ENCODE data around the gene NTM. TPM values are rescaled to one million over a fixed set of nuclear protein-coding genes. Genes with fewer than 3 reads are reported as not detected.

The NTM gene
- total RNA-seq, 1 experiment from 2014 or later: 9.9 TPM

DNA sequence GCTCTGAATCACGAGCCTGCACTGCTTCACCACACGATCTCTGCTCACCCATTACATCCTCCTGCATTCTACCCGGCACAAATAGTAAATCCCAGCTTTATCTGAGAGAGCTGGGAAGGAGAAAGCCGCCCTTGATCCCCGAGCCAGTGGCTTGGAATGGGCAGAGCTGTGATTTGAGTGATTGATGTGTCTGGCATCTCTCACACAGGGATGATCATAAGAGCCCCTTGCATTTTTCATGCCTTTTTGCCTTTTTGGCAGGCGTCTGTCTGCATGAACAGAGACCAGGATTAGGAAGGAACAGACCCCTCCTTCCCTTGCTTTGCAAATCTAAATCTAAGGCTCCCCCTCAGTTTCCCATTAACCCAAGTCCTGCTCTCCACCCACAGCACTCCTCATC lies 945.3 kb downstream of the NTM start:
- Histone ChIP-seq H3K9me3 (ENCODE audit: control insufficient read depth, low read depth, low read length) (no peaks in the 10 kb centered on the region), H3K23me2 (ENCODE audit: insufficient read length, low read depth, low read length, poor library complexity, severe bottlenecking) (no peaks in the 10 kb centered on the region), H2BK5ac (ENCODE audit: insufficient read length, low read length) (no peak overlapping the region), H4K5ac (ENCODE audit: insufficient read length, low read depth, low read length) (no peak overlapping the region), H2BK15ac (ENCODE audit: low read depth, low read length) (no peak overlapping the region), H3K79me2 (ENCODE audit: insufficient read depth, low read length) (no peaks in the 10 kb centered on the region), H3T11ph (ENCODE audit: low read length) (no peak overlapping the region), H3K23ac (ENCODE audit: insufficient read length, low read depth, low read length) (no peak overlapping the region), H2BK12ac (ENCODE audit: insufficient read length, low read depth, low read length) (no peak overlapping the region), H3K4me1 (ENCODE audit: insufficient read depth, low read length) (no peaks in the 10 kb centered on the region), H3K27ac (ENCODE audit: insufficient read length, low read depth, low read length) (no peak overlapping the region), H3K4ac (ENCODE audit: low read depth, low read length) (no peak overlapping the region), H2AFZ (ENCODE audit: low read length) (no peak overlapping the region), H2BK120ac (ENCODE audit: low read depth, low read length, poor library complexity, severe bottlenecking) (no peak overlapping the region), H4K8ac (replicated peaks; ENCODE audit: insufficient read length, low read depth, low read length) (no peak overlapping the region), H3K14ac (ENCODE audit: insufficient read depth, low read length) (no peak overlapping the region), H2BK20ac (ENCODE audit: low read depth, low read length, poor library complexity, severe bottlenecking) (no peak overlapping the region), H2AK5ac (ENCODE audit: insufficient read length, low read length) (no peak overlapping the region), H3K9ac (ENCODE audit: extremely low read depth, insufficient read length, low read length) (no peak overlapping the region), H3K79me1 (ENCODE audit: insufficient read depth, low read depth, low read length, poor library complexity, severe bottlenecking) (no peaks in the 10 kb centered on the region), H4K91ac (ENCODE audit: insufficient read length, low read depth, low read length) (no peak overlapping the region), H3K4me2 (ENCODE audit: insufficient read depth, insufficient read length, low read length) (no peak overlapping the region), H3K27me3 (ENCODE audit: insufficient read depth, low read length) (no peaks in the 10 kb centered on the region), H3K18ac (ENCODE audit: insufficient read length, low read depth, low read length) (no peak overlapping the region), H4K20me1 (ENCODE audit: control insufficient read depth, insufficient read depth, insufficient read length) (no peaks in the 10 kb centered on the region), H3K56ac (ENCODE audit: insufficient read length, low read depth, low read length) (no peak overlapping the region)
- DNase-seq: no peak
- H3K4me3 Mint-ChIP-seq: no peak overlapping the region
- peaks cover 23 to 29% of the 10 kb centered on the region in 2 experiments for H3K4me1 Mint-ChIP-seq
- H3K9me3 Mint-ChIP-seq: peaks cover 16 to 18% of the 10 kb centered on the region in 2 experiments; a peak in 4 of 5 replicates
- H3K36me3 Mint-ChIP-seq (ENCODE audit: insufficient read depth in 1 of 3, low read depth in 3 of 3): peaks cover 7 to 22% (median 21%) of the 10 kb centered on the region in 3 experiments
- TF ChIP-seq, protein P1, sequence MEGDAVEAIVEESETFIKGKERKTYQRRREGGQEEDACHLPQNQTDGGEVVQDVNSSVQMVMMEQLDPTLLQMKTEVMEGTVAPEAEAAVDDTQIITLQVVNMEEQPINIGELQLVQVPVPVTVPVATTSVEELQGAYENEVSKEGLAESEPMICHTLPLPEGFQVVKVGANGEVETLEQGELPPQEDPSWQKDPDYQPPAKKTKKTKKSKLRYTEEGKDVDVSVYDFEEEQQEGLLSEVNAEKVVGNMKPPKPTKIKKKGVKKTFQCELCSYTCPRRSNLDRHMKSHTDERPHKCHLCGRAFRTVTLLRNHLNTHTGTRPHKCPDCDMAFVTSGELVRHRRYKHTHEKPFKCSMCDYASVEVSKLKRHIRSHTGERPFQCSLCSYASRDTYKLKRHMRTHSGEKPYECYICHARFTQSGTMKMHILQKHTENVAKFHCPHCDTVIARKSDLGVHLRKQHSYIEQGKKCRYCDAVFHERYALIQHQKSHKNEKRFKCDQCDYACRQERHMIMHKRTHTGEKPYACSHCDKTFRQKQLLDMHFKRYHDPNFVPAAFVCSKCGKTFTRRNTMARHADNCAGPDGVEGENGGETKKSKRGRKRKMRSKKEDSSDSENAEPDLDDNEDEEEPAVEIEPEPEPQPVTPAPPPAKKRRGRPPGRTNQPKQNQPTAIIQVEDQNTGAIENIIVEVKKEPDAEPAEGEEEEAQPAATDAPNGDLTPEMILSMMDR (conservative IDR thresholded peaks at IDR 0.05): no peak
- no CpG with 5 or more reads among the region's 6 CpGs for WGBS (ENCODE audit: extremely low coverage, insufficient read length, low lambda C conversion rate)
- no peak overlapping the region for H3K27ac Mint-ChIP-seq
- no peaks in the 10 kb centered on the region; the same call in 1 of the 2 replicates for H3K27me3 Mint-ChIP-seq (ENCODE audit: low read depth)
